ENCODE measurements around the gene TENM4. TPM values are rescaled to one million over a fixed set of nuclear protein-coding genes. Genes with fewer than 3 reads are reported as not detected.

Gene TENM4
- total RNA-seq, 1 donor from 2014 or later = 3.8 TPM

GRCh38 chr11:78797559-78797958 lies 643.3 kb downstream of the TENM4 start:
- Mint-ChIP-seq H3K27me3 (ENCODE audit: low read depth) (no peaks in the 10 kb centered on the region), H3K4me3 (ENCODE audit: unreplicated experiment) (no peak overlapping the region), H3K27ac (ENCODE audit: unreplicated experiment) (peak overlapping the region; percentile 76), H3K36me3 (ENCODE audit: low read depth) (no peaks in the 10 kb centered on the region), H3K4me1 (ENCODE audit: low read depth) (peaks cover 68% of the 10 kb centered on the region), H3K9me3 (ENCODE audit: low read depth) (peaks cover 2% of the 10 kb centered on the region)
- no peak for DNase-seq (ENCODE audit: low spot score)
- TF ChIP-seq, protein P1, sequence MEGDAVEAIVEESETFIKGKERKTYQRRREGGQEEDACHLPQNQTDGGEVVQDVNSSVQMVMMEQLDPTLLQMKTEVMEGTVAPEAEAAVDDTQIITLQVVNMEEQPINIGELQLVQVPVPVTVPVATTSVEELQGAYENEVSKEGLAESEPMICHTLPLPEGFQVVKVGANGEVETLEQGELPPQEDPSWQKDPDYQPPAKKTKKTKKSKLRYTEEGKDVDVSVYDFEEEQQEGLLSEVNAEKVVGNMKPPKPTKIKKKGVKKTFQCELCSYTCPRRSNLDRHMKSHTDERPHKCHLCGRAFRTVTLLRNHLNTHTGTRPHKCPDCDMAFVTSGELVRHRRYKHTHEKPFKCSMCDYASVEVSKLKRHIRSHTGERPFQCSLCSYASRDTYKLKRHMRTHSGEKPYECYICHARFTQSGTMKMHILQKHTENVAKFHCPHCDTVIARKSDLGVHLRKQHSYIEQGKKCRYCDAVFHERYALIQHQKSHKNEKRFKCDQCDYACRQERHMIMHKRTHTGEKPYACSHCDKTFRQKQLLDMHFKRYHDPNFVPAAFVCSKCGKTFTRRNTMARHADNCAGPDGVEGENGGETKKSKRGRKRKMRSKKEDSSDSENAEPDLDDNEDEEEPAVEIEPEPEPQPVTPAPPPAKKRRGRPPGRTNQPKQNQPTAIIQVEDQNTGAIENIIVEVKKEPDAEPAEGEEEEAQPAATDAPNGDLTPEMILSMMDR (IDR thresholded peaks at IDR 0.05) = no peak

GRCh38 chr11:78796956-78797355 lies 643.9 kb downstream of the TENM4 start:
- TF ChIP-seq, protein P1 (IDR thresholded peaks at IDR 0.05) = no peak
- H3K27ac Mint-ChIP-seq (ENCODE audit: unreplicated experiment) = peak overlapping the region; percentile 76
- no peaks in the 10 kb centered on the region for H3K27me3 Mint-ChIP-seq (ENCODE audit: low read depth)
- H3K4me3 Mint-ChIP-seq (ENCODE audit: unreplicated experiment) = no peak overlapping the region
- H3K36me3 Mint-ChIP-seq (ENCODE audit: low read depth) = no peaks in the 10 kb centered on the region
- no peak for DNase-seq (ENCODE audit: low spot score)
- peaks cover 2% of the 10 kb centered on the region for H3K9me3 Mint-ChIP-seq (ENCODE audit: low read depth)
- peaks cover 62% of the 10 kb centered on the region for H3K4me1 Mint-ChIP-seq (ENCODE audit: low read depth)

GRCh38 chr11:78795621-78796261 lies 645.1 kb downstream of the TENM4 start:
- Mint-ChIP-seq H3K36me3 (ENCODE audit: low read depth) (peaks cover 1% of the 10 kb centered on the region), H3K4me1 (ENCODE audit: low read depth) (peaks cover 52% of the 10 kb centered on the region), H3K27ac (ENCODE audit: unreplicated experiment) (no peak overlapping the region), H3K4me3 (ENCODE audit: unreplicated experiment) (no peak overlapping the region), H3K27me3 (ENCODE audit: low read depth) (no peaks in the 10 kb centered on the region), H3K9me3 (ENCODE audit: low read depth) (peaks cover 2% of the 10 kb centered on the region)
- DNase-seq (ENCODE audit: low spot score) = no peak
- TF ChIP-seq, protein P1 (IDR thresholded peaks at IDR 0.05) = no peak

DNA sequence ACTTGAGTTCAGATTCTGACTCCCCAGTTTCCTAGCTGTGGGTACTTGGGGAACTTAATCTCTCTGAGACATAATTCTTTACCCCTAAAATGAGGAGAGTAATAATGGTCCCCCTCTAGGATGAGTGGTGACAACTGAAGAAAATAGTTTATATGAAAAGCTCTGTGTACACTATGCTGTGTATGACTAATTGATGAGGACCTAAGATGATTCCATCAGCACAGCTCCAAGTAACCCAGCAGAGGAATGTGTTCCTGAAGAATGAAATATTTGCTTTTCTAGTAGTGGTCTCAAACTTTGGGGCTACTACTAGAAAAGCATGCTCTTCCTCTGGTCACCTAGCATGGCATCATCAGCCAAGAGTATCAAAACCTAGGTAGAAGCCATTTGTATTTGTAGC lies 648.9 kb downstream of the TENM4 start:
- H3K4me3 Mint-ChIP-seq (ENCODE audit: unreplicated experiment) = no peak overlapping the region
- H3K4me1 Mint-ChIP-seq (ENCODE audit: low read depth) = peaks cover 17% of the 10 kb centered on the region
- no peak overlapping the region for H3K27ac Mint-ChIP-seq (ENCODE audit: unreplicated experiment)
- H3K27me3 Mint-ChIP-seq (ENCODE audit: low read depth) = no peaks in the 10 kb centered on the region
- H3K9me3 Mint-ChIP-seq (ENCODE audit: low read depth) = peaks cover 2% of the 10 kb centered on the region
- TF ChIP-seq, protein P1 (IDR thresholded peaks at IDR 0.05) = no peak
- DNase-seq (ENCODE audit: low spot score) = no peak
- H3K36me3 Mint-ChIP-seq (ENCODE audit: low read depth) = peaks cover 1% of the 10 kb centered on the region

DNA sequence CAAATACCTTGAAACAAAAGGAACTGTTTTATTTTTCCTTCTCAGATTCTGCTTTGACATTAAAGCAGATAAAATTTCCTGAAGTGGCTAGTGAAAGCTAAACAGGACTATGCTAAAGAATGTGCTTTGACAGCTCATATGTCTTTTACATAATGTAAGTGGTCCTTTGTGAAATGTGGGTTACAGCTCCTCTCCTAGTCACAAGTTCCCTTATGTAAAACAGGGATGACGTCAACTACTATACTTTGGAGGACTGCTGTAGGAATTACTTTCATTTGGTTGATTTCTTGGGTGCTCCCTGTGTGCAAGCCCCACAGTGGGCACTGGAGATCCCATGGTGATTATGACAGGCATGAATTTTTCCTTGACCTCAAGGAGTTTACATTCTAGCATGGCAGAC lies 649.6 kb downstream of the TENM4 start:
- Mint-ChIP-seq H3K9me3 (ENCODE audit: low read depth) (no peaks in the 10 kb centered on the region), H3K4me3 (ENCODE audit: unreplicated experiment) (no peak overlapping the region), H3K27ac (ENCODE audit: unreplicated experiment) (no peak overlapping the region), H3K4me1 (ENCODE audit: low read depth) (peaks cover 10% of the 10 kb centered on the region), H3K27me3 (ENCODE audit: low read depth) (no peaks in the 10 kb centered on the region), H3K36me3 (ENCODE audit: low read depth) (peaks cover 1% of the 10 kb centered on the region)
- TF ChIP-seq, protein P1 (IDR thresholded peaks at IDR 0.05) = no peak
- no peak for DNase-seq (ENCODE audit: low spot score)

Measured in chondrocyte (in vitro differentiated cells).